Cardiac muscle cell (in vitro differentiated cells and primary cell): ENCODE data around the gene TNFRSF6B. TPM values are rescaled to one million over a fixed set of nuclear protein-coding genes. Genes with fewer than 3 reads are reported as not detected.

ENCODE experiments used
- DNase-seq, 2 donors: peaks; one replicate each; pipeline versions ENCODE4 v3.0.0 to v3.0.0-alpha.2; 2010 to 2017; ENCODE audit warnings: low read depth in 1 of 2, low spot score in 1 of 2
- H3K27ac ChIP-seq: fragments of 200-600 bp; sonication (generic); 2 replicates; pipeline ENCODE4 v1.5.1; 2016
- H3K27me3 ChIP-seq: fragments of 200-600 bp; sonication (generic); 2 replicates; pipeline ENCODE4 v1.6.0; 2016; ENCODE audit warnings: control low read depth
- H3K36me3 ChIP-seq: fragments of 200-600 bp; sonication (generic); 2 replicates; pipeline ENCODE4 v1.5.1; 2016; ENCODE audit warnings: control low read depth
- H3K4me1 ChIP-seq: fragments of 200-600 bp; sonication (generic); 2 replicates; pipeline ENCODE4 v1.8.1; 2017; ENCODE audit warnings: low read depth, mild to moderate bottlenecking, mixed run types
- H3K4me3 ChIP-seq: fragments of 200-600 bp; sonication (generic); 2 replicates; pipeline ENCODE4 v1.5.1; 2016; ENCODE audit warnings: mild to moderate bottlenecking
- H3K9me3 ChIP-seq: fragments of 200-600 bp; sonication (generic); 2 replicates; pipeline ENCODE4 v1.5.1; 2017; ENCODE audit warnings: low read depth, mild to moderate bottlenecking, control low read depth
- polyA plus RNA-seq: library from polyadenylated mRNA; unstranded; fragments of >200 nt; fragmentation: Nextera tagmentation; extraction: Ambion mirVana; gene quantifications from 2 replicates; pipeline ENCODE4 v1.2.1, GENCODE V29; 2016
- total RNA-seq: library from RNA; depleted of rRNA; stranded (reverse); fragments of >200 nt; gene quantifications from 2 replicates; pipeline ENCODE4 v1.2.3, GENCODE V29; 2016
- TF ChIP-seq, protein P1 (sequence below): IDR thresholded peaks from 2 replicates; pipeline ENCODE4 v1.5.1; 2012; ENCODE audit warnings: low read depth, mild to moderate bottlenecking, low read length

TNFRSF6B gene
- total and polyA plus RNA-seq, 2 experiments from 2014 or later: 4.9 to 10.3 TPM

DNA sequence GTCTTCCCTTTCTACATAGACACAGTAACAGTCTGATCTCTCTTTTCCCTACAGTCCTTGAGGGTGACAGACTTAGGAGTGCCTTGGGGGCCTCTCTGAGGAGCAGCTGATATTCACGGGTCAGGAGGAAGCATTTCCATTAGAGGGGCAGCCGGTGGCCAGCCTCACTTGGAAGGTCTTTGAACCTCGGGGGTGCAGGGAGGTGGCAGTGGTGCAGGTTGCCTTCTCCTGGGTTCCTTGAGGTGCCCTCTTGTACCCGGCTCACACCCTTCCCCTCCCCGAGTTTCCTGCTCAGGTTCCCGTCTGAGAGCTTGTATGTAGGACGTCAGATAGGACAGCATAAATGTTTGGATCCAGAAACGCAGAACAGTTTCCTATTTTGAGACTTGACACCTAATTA, 35.8 kb upstream of the TNFRSF6B start:
- Histone ChIP-seq H3K9me3 (no peaks in the 10 kb centered on the region), H3K36me3 (no peaks in the 10 kb centered on the region), H3K27me3 (no peaks in the 10 kb centered on the region), H3K4me3 (no peak overlapping the region), H3K27ac (no peak overlapping the region), H3K4me1 (no peaks in the 10 kb centered on the region)
- no peak for DNase-seq
- TF ChIP-seq, protein P1, sequence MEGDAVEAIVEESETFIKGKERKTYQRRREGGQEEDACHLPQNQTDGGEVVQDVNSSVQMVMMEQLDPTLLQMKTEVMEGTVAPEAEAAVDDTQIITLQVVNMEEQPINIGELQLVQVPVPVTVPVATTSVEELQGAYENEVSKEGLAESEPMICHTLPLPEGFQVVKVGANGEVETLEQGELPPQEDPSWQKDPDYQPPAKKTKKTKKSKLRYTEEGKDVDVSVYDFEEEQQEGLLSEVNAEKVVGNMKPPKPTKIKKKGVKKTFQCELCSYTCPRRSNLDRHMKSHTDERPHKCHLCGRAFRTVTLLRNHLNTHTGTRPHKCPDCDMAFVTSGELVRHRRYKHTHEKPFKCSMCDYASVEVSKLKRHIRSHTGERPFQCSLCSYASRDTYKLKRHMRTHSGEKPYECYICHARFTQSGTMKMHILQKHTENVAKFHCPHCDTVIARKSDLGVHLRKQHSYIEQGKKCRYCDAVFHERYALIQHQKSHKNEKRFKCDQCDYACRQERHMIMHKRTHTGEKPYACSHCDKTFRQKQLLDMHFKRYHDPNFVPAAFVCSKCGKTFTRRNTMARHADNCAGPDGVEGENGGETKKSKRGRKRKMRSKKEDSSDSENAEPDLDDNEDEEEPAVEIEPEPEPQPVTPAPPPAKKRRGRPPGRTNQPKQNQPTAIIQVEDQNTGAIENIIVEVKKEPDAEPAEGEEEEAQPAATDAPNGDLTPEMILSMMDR: no peak

DNA sequence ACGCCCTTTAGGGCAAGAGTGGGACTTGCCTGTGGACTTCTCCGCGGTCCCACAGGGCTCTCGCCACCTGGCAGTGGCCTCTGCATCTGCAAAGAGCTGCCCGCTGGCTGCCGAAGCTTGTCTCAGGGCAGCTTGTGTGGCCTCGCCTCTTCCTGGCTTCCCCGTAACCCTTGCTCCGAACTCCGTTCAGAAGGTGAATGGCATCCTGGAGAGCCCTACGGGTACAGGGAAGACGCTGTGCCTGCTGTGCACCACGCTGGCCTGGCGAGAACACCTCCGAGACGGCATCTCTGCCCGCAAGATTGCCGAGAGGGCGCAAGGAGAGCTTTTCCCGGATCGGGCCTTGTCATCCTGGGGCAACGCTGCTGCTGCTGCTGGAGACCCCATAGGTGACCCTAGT, 35.3 kb upstream of the TNFRSF6B start:
- Histone ChIP-seq H3K4me1 (no peaks in the 10 kb centered on the region), H3K36me3 (peaks cover 4% of the 10 kb centered on the region), H3K4me3 (no peak overlapping the region), H3K27me3 (no peaks in the 10 kb centered on the region), H3K9me3 (no peaks in the 10 kb centered on the region), H3K27ac (no peak overlapping the region)
- TF ChIP-seq, protein P1: no peak
- DNase-seq: no peak

DNA sequence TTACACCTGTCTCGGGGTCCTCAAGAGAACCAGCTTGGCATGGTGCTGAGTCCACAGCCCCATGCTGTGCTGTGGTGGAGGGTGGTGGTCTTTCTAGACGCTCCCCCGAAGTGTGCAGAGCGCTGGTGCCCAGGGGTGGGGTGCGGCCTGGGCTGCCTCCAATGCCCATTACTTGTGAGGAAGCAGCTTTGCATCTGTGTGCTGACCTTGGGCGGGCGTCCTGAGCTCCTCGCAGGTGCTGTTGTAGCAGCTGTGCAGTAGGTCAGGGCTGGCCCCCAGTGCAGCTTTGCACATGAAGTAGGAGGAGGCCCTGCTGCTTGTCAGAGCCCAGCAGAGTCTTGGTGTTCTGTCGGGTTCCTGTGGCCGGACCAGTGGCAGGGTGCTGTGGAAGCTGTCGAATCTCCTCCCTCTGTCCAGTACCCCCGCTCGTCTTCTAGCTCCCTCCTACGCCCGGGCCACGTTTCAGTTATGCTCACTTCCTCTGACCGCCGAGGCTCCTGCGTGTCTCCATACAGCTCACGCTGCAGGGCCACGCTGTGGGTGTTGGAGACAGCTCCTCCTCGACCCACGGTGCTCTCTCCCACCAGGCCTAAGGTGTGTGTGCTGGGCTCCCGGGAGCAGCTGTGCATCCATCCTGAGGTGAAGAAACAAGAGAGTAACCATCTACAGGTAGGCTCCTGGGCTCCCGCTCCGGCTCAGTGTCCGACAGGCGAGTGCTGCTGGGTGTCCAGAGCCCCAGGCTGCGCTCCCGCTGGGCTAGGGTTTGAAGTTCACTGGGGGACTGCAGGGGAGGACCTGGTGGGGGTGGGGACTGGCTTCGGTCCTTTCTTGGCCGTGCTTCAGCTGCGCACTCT, 34.3 kb upstream of the TNFRSF6B start:
- H3K36me3 ChIP-seq: peaks cover 6% of the 10 kb centered on the region
- TF ChIP-seq, protein P1: no peak
- no peak for DNase-seq

DNA sequence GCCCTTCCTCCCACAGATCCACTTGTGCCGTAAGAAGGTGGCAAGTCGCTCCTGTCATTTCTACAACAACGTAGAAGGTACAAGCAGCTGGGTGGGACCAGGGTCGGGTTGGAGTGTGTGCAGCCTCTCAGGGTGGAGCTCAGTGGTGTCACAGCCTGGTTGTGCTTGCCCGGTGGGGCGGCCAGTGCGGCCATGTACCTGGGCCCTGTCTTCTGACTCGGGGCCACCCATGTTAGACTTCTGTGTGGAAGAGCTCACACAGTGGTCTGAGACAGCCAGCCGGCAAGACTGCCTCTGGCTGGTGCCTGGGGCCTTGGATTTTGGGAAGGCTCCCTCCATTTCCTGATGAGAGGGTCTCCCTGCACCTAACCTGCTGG, 33.7 kb upstream of the TNFRSF6B start:
- H3K9me3 ChIP-seq: no peaks in the 10 kb centered on the region
- H3K4me3 ChIP-seq: no peak overlapping the region
- H3K27me3 ChIP-seq: no peaks in the 10 kb centered on the region
- no peak overlapping the region for H3K27ac ChIP-seq
- TF ChIP-seq, protein P1: no peak
- DNase-seq: no peak
- peaks cover 6% of the 10 kb centered on the region for H3K36me3 ChIP-seq
- H3K4me1 ChIP-seq: no peaks in the 10 kb centered on the region

More for the DNA sequence above, 34.3 kb upstream of the TNFRSF6B start:
- Histone ChIP-seq H3K9me3 (no peaks in the 10 kb centered on the region), H3K4me3 (no peak overlapping the region), H3K4me1 (no peaks in the 10 kb centered on the region), H3K27me3 (no peaks in the 10 kb centered on the region), H3K27ac (no peak overlapping the region)

DNA sequence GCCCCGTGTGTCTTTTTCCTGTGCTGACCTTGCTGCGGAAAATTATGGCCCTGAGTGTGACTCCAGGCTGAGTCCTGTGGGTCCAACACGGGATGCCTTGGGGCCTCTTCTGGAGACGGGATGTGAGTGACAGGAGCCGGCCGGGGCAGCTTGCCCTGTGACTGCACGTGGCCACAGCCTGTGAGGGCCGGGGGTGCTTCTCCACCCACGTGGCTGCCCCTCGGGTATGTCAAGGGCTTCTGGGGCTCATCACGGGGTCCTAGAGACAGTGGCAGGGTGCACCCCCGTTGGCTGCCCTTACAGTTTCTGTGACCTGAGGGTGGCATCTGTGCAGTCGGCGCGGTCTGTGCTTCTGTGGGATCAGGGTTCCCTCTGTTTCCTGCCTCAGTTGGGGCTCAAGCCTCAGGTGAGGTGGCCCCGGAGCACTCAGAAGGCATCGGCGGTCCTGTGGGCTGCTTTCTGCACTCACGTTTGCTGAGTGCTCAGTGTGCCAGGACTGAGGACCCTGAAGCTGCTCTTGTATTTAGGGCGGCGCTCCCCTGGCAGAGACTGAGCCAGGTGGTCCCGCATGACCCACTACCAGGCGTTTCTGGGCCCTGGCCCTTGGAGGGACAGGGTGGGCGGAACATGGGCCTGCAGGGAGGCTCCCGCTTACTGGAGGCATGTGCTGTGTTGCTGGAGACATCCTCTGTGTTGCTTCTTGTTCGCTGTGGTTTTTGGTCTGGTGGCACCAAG, 33.0 kb upstream of the TNFRSF6B start:
- Histone ChIP-seq H3K4me1 (no peaks in the 10 kb centered on the region), H3K36me3 (peaks cover 9% of the 10 kb centered on the region), H3K9me3 (no peaks in the 10 kb centered on the region), H3K27ac (no peak overlapping the region), H3K4me3 (no peak overlapping the region), H3K27me3 (no peaks in the 10 kb centered on the region)
- TF ChIP-seq, protein P1: no peak
- DNase-seq: no peak
